ENCODE results near the gene IL15.
"Not testable (repeated sequence)": the region's sequence is repeated elsewhere in the genome, so short reads cannot be mapped to it uniquely, and the experiment has no call there.

DNA sequence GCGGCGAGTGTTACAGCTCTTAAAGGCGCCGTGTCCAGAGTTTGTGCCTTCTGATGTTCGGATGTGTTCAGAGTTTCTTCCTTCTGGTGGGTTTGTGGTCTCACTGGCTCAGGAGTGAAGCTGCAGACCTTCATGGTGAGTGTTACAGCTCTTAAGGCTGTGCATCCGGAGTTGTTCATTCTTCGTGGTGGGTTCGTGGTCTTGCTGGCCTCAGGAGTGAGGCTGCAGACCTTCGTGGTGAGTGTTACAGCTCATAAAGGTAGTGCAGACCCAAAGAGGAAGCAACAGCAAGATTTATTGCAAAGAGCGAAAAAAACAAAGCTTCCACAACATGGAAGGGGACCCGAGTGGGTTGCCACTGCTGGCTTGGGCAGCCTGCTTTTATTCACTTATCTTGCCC, 31.7 kb upstream of the IL15 start:
- TF ChIP-seq, protein P1, sequence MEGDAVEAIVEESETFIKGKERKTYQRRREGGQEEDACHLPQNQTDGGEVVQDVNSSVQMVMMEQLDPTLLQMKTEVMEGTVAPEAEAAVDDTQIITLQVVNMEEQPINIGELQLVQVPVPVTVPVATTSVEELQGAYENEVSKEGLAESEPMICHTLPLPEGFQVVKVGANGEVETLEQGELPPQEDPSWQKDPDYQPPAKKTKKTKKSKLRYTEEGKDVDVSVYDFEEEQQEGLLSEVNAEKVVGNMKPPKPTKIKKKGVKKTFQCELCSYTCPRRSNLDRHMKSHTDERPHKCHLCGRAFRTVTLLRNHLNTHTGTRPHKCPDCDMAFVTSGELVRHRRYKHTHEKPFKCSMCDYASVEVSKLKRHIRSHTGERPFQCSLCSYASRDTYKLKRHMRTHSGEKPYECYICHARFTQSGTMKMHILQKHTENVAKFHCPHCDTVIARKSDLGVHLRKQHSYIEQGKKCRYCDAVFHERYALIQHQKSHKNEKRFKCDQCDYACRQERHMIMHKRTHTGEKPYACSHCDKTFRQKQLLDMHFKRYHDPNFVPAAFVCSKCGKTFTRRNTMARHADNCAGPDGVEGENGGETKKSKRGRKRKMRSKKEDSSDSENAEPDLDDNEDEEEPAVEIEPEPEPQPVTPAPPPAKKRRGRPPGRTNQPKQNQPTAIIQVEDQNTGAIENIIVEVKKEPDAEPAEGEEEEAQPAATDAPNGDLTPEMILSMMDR (IDR thresholded peaks at IDR 0.05; ENCODE audit: low read depth, low read length): not testable (repeated sequence)
- TF ChIP-seq EZH2phosphoT487 (IDR thresholded peaks at IDR 0.05; ENCODE audit: low read depth): not testable (repeated sequence)
